Thyroid gland (tissue), 4 donors: ENCODE measurements around the gene BAHCC1.

Experiments used
- CTCF ChIP-seq, 6 experiments: fragments of 200-600 bp in 3 of 6; fragments of 450-650 bp in 3 of 6; sonication (generic) in 3 of 6; IDR thresholded peaks; one replicate each; pipeline ENCODE4 v1.5.1; 2016 to 2019; ENCODE audit warnings: antibody characterized with exemption in 6 of 6, mild to moderate bottlenecking in 2 of 6, inconsistent platforms in 1 of 6, moderate library complexity in 1 of 6
- POLR2A ChIP-seq, 2 donors: fragments of 450-650 bp; IDR thresholded peaks; one replicate each; pipeline ENCODE4 v1.6.1; 2017; ENCODE audit warnings: antibody characterized with exemption in 2 of 2, mild to moderate bottlenecking in 2 of 2, moderate library complexity in 1 of 2

- TF ChIP-seq CTCF (IDR thresholded peaks at IDR 0.05) (no peak), POLR2A (IDR thresholded peaks at IDR 0.05) (no peak)
Observed at GRCh38 chr17:81494626-81495377, 99.5 kb downstream of the BAHCC1 start.
